HFFc6 (cell line): ENCODE data around the gene GABRG2. TPM values are rescaled to one million over a fixed set of nuclear protein-coding genes. Genes with fewer than 3 reads are reported as not detected.

Source experiments
- DNase-seq: peaks from one replicate; pipeline ENCODE4 v3.0.0-alpha.2; 2018
- H3K27ac Mint-ChIP-seq: 2 replicates; pipeline ENCODE4 v1.8.0; 2020; ENCODE audit warnings: mild to moderate bottlenecking, mixed read lengths
- H3K27me3 Mint-ChIP-seq: 2 replicates; pipeline ENCODE4 v1.8.0; 2021; ENCODE audit warnings: mild to moderate bottlenecking, moderate library complexity, mixed read lengths; ENCODE audit not compliant: insufficient read depth
- H3K36me3 Mint-ChIP-seq: 2 replicates; pipeline ENCODE4 v1.8.0; 2021; ENCODE audit warnings: low read depth, mixed read lengths
- H3K4me1 Mint-ChIP-seq: 2 replicates; pipeline ENCODE4 v1.8.0; 2020; ENCODE audit warnings: low read depth, mixed read lengths
- H3K4me3 Mint-ChIP-seq: 2 replicates; pipeline ENCODE4 v1.8.0; 2020; ENCODE audit warnings: mild to moderate bottlenecking, moderate library complexity, mixed read lengths
- H3K9me3 Mint-ChIP-seq: 2 replicates; pipeline ENCODE4 v1.8.0; 2020; ENCODE audit warnings: mild to moderate bottlenecking, mixed read lengths
- CTCF ChIP-seq: fragments of 200-600 bp; sonication (generic); IDR thresholded peaks from 2 replicates; pipeline ENCODE4 v1.5.0; 2021; ENCODE audit warnings: antibody characterized with exemption, mild to moderate bottlenecking
- long read RNA-seq: library from polyadenylated mRNA; unstranded; transcript quantifications from one replicate; pipeline ENCODE4 v2.0.0, GENCODE V29; 2019
- total RNA-seq, 6 experiments: library from RNA; stranded (reverse); fragmentation: NEBNext Ultra II Directional; extraction: Animal tissue kit (Norgen Biotek cat#: 25700); gene quantifications; 2 replicates in 1 of 6; 3 replicates in 5 of 6; pipeline ENCODE4 v1.2.3, GENCODE V29; 2021

The GABRG2 gene
- total RNA-seq, result not detected
- long read RNA-seq, result 0 reads

GRCh38 chr5:162067655-162068411 is at the start of gene GABRG2:
GABRG2 (plus strand) TSS chr5:162067773; CDS start chr5:162068000, 227 bp downstream.
- H3K36me3 Mint-ChIP-seq, result no peaks in the 10 kb centered on the region
- H3K4me3 Mint-ChIP-seq, result no peak within 1 kb of the TSS
- DNase-seq, result no peak
- H3K27me3 Mint-ChIP-seq, result no peaks in the 10 kb centered on the region; the same call in 1 of the 2 replicates
- no peak within 1 kb of the TSS for H3K27ac Mint-ChIP-seq
- no peaks in the 10 kb centered on the region for H3K4me1 Mint-ChIP-seq
- H3K9me3 Mint-ChIP-seq, result peaks cover 25% of the 10 kb centered on the region
- no peak for TF ChIP-seq CTCF

- Mint-ChIP-seq H3K36me3 (no peaks in the 10 kb centered on the region), H3K27me3 (no peaks in the 10 kb centered on the region; the same call in 1 of the 2 replicates), H3K4me1 (no peaks in the 10 kb centered on the region), H3K27ac (no peak overlapping the region), H3K4me3 (no peak overlapping the region), H3K9me3 (peaks cover 36% of the 10 kb centered on the region)
- DNase-seq, result no peak
- no peak for TF ChIP-seq CTCF
Observed at GRCh38 chr5:162025312-162025711, 42.3 kb upstream of the GABRG2 start.

GRCh38 chr5:162026803-162027202 is 40.8 kb upstream of the GABRG2 start:
- H3K27ac Mint-ChIP-seq, result no peak overlapping the region
- no peaks in the 10 kb centered on the region for H3K4me1 Mint-ChIP-seq
- no peak for TF ChIP-seq CTCF
- no peak for DNase-seq
- no peak overlapping the region for H3K4me3 Mint-ChIP-seq
- H3K36me3 Mint-ChIP-seq, result no peaks in the 10 kb centered on the region
- no peaks in the 10 kb centered on the region; the same call in 1 of the 2 replicates for H3K27me3 Mint-ChIP-seq
- H3K9me3 Mint-ChIP-seq, result peaks cover 24% of the 10 kb centered on the region

- Mint-ChIP-seq H3K4me1 (no peaks in the 10 kb centered on the region), H3K4me3 (no peak overlapping the region), H3K27ac (no peak overlapping the region), H3K9me3 (peaks cover 9% of the 10 kb centered on the region), H3K27me3 (no peaks in the 10 kb centered on the region), H3K36me3 (no peaks in the 10 kb centered on the region)
- DNase-seq, result no peak
- TF ChIP-seq CTCF, result no peak
Observed at GRCh38 chr5:162037431-162037830, 30.1 kb upstream of the GABRG2 start.

GRCh38 chr5:162047279-162047678 is 20.3 kb upstream of the GABRG2 start:
- TF ChIP-seq CTCF, result no peak
- H3K4me1 Mint-ChIP-seq, result no peaks in the 10 kb centered on the region
- DNase-seq, result no peak
- H3K27me3 Mint-ChIP-seq, result no peaks in the 10 kb centered on the region; the same call in 1 of the 2 replicates
- no peak overlapping the region for H3K4me3 Mint-ChIP-seq
- H3K27ac Mint-ChIP-seq, result no peak overlapping the region
- H3K9me3 Mint-ChIP-seq, result peaks cover 5% of the 10 kb centered on the region
- no peaks in the 10 kb centered on the region for H3K36me3 Mint-ChIP-seq
